ENCODE measurements around the gene MFN2.
"Not testable (repeated sequence)": the region's sequence is repeated elsewhere in the genome, so short reads cannot be mapped to it uniquely, and the experiment has no call there.

Gene MFN2

GRCh38 chr1:11979851-11980675 lies at the start of gene MFN2:
MFN2 (plus strand) TSS chr1:11980444; CDS start chr1:11989169, 8,725 bp downstream.
- DNase-seq (ENCODE audit: low read depth, low spot score), result peak; percentile 91

GRCh38 chr1:11930571-11931445 lies 49.4 kb upstream of the MFN2 start:
- DNase-seq (ENCODE audit: low read depth, low spot score), result no peak

GRCh38 chr1:11931845-11932244 lies 48.4 kb upstream of the MFN2 start:
- no peak for DNase-seq (ENCODE audit: low read depth, low spot score)

GRCh38 chr1:11934302-11935056 lies 45.8 kb upstream of the MFN2 start, which contains the start of gene PLOD1:
PLOD1 (plus strand) TSS chr1:11934717; CDS start chr1:11934780, 63 bp downstream.
- no peak for DNase-seq (ENCODE audit: low read depth, low spot score)

- no peak for DNase-seq (ENCODE audit: low read depth, low spot score)
These were observed 45.2 kb upstream of the MFN2 start for GRCh38 chr1:11935057-11935412.

GRCh38 chr1:11935733-11936132 lies 44.5 kb upstream of the MFN2 start:
- DNase-seq (ENCODE audit: low read depth, low spot score), result not testable (repeated sequence)

- DNase-seq (ENCODE audit: low read depth, low spot score), result no peak
These were observed 41.3 kb upstream of the MFN2 start for GRCh38 chr1:11938722-11939526.

- not testable (repeated sequence) for DNase-seq (ENCODE audit: low read depth, low spot score)
These were observed 40.5 kb upstream of the MFN2 start for GRCh38 chr1:11939794-11940193.

GRCh38 chr1:11940260-11940921 lies 39.9 kb upstream of the MFN2 start:
- no peak for DNase-seq (ENCODE audit: low read depth, low spot score)

- no peak for DNase-seq (ENCODE audit: low read depth, low spot score)
These were observed 38.0 kb upstream of the MFN2 start for GRCh38 chr1:11942280-11942679.

- no peak for DNase-seq (ENCODE audit: low read depth, low spot score)
These were observed 36.6 kb upstream of the MFN2 start for GRCh38 chr1:11943619-11944018.

- no peak for DNase-seq (ENCODE audit: low read depth, low spot score)
These were observed 35.8 kb upstream of the MFN2 start for GRCh38 chr1:11944358-11944931.

- no peak for DNase-seq (ENCODE audit: low read depth, low spot score)
These were observed 33.6 kb upstream of the MFN2 start for GRCh38 chr1:11946647-11947046.

- no peak for DNase-seq (ENCODE audit: low read depth, low spot score)
These were observed 31.3 kb upstream of the MFN2 start for GRCh38 chr1:11948822-11949458.

- DNase-seq (ENCODE audit: low read depth, low spot score), result no peak
These were observed 28.3 kb upstream of the MFN2 start for GRCh38 chr1:11951901-11952300.

- DNase-seq (ENCODE audit: low read depth, low spot score), result no peak
These were observed 27.7 kb upstream of the MFN2 start for GRCh38 chr1:11952455-11953109.

GRCh38 chr1:11955221-11955620 lies 25.0 kb upstream of the MFN2 start:
- DNase-seq (ENCODE audit: low read depth, low spot score), result no peak

GRCh38 chr1:11957398-11957797 lies 22.8 kb upstream of the MFN2 start:
- no peak for DNase-seq (ENCODE audit: low read depth, low spot score)

GRCh38 chr1:11957897-11958296 lies 22.3 kb upstream of the MFN2 start:
- DNase-seq (ENCODE audit: low read depth, low spot score), result no peak
